Liver (tissue), 3 donors: Measurements from ENCODE around the gene HTR3A.

Experiments
- CTCF ChIP-seq: fragments of 150-350 bp; IDR thresholded peaks from 2 replicates; pipeline ENCODE4 v1.5.1; 2017; ENCODE audit warnings: improper control_type of control experiment, low read depth, low read length; ENCODE audit not compliant: missing input control
- JUND ChIP-seq, 2 donors: IDR thresholded peaks; 2 replicates each; pipeline ENCODE4 v1.6.1; 2016; ENCODE audit warnings: antibody characterized with exemption in 2 of 2
- NR2F2 ChIP-seq: IDR thresholded peaks from 2 replicates; pipeline ENCODE4 v1.6.1; 2016; ENCODE audit warnings: antibody characterized with exemption
- RAD21 ChIP-seq, 2 donors: IDR thresholded peaks; 2 replicates each; pipeline ENCODE4 v1.6.1; 2016; ENCODE audit warnings: antibody characterized with exemption in 2 of 2, mild to moderate bottlenecking in 2 of 2
- TAF1 ChIP-seq: conservative IDR thresholded peaks from 2 replicates; pipeline ENCODE4 v1.6.1; 2016; ENCODE audit warnings: antibody characterized with exemption, mild to moderate bottlenecking
- donor health status: healthy.
- donor health status: healthy.

- no peak for TF ChIP-seq CTCF
- TF ChIP-seq JUND (IDR thresholded peaks at IDR 0.05) = no peak
- no peak for TF ChIP-seq NR2F2
- no peak for TF ChIP-seq RAD21 (IDR thresholded peaks at IDR 0.05)
- no peak for TF ChIP-seq TAF1
These were observed 46.6 kb upstream of the HTR3A start for GRCh38 chr11:113928311-113928710.
